ENCODE data around the gene ZNF138.

The ZNF138 gene

DNA sequence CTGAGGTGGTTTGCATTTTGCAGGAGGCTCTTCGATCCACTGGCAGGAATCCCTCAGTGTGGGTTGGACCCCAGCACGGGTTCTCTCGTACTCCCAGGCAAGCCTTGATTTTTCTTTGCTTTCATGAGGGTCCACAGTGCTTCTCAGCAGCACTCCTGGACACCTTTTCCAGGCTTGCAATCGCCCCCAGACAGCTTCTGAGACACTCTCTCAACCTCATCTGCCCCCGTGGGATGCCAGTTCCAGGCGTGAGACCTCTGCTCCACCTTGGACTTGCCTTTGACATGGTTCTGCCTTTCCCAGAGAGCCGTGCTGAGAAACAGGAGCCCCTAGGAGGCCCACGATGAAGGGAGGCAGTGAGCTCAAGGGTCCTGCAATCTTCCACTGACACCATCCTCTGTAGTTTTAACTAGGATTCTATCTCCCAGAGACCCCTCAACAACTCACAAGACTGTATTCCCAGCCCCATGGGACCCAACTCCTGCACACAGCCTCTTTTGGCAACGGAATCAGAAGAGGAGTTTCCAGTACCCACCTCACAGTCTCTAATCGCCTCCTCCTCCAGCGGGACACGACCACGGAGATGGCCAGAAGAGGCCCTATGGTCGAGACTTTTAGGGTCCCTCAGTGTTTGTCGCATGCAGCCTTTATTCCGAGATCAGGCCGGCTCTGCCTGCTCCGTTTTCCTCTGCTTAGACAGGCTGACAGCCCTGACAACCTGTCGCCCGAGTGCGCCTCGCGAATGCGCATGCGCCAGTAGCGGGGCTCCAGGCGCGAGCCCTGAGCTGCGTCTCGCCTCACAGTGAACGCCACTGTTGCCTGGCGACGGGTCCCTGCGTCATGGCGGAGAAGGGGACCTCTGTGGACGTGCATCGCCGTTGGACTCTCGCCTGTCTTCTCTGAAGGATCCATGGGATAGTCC is 82.8 kb downstream of the ZNF138 start:
- DNase-seq: peak; percentile 38 to 58

DNA sequence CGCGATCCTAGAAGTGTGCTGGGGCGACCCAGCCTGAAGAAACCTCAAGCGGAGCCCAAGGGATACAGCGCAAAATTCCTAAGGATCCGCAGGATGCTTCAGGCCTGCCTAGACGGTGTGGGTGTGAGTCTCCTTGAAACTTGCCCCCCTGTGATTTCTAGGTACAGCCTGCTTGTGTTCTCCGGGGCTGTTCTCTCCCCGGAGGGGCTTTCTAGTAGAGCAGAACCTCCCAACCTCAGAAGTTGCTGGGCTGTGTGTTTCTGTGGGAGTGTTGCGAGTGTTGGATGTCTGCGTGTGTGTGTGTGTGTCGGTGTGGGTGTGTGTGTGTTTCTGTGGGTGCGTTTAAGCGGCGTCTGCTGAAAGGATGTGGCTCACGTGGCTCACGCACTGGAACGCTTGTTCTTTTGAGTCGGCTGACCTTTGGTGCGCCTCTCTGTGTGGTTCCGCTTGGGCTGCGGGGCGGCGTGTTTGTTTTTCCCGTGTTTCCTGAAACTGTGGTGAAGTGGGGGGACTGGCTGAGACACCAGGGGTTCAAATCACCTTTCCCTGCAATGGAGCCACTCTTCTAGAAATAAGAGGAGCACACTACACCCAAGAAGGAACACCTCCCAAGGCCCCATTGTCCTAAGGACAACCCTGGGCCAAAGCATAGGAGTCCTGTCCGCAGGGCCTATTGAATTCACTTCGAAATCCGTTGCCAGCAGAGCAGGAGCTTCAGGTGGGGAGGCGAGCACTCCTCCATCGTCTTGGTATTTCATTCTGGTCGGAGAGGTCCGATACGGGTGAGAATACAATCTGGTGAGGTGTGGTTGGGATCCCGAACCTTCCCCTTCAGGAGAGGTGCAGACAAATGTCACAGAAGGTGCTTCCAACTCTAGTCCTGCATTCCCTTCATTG is 83.7 kb downstream of the ZNF138 start:
- no peak for DNase-seq

GRCh38 chr7:64878684-64879083 is 84.5 kb downstream of the ZNF138 start:
- DNase-seq: no peak

- DNase-seq: no peak
Observed at GRCh38 chr7:64879086-64879730, 85.0 kb downstream of the ZNF138 start.

- no peak for DNase-seq
Observed at GRCh38 chr7:64879800-64880199, 85.6 kb downstream of the ZNF138 start.

DNA sequence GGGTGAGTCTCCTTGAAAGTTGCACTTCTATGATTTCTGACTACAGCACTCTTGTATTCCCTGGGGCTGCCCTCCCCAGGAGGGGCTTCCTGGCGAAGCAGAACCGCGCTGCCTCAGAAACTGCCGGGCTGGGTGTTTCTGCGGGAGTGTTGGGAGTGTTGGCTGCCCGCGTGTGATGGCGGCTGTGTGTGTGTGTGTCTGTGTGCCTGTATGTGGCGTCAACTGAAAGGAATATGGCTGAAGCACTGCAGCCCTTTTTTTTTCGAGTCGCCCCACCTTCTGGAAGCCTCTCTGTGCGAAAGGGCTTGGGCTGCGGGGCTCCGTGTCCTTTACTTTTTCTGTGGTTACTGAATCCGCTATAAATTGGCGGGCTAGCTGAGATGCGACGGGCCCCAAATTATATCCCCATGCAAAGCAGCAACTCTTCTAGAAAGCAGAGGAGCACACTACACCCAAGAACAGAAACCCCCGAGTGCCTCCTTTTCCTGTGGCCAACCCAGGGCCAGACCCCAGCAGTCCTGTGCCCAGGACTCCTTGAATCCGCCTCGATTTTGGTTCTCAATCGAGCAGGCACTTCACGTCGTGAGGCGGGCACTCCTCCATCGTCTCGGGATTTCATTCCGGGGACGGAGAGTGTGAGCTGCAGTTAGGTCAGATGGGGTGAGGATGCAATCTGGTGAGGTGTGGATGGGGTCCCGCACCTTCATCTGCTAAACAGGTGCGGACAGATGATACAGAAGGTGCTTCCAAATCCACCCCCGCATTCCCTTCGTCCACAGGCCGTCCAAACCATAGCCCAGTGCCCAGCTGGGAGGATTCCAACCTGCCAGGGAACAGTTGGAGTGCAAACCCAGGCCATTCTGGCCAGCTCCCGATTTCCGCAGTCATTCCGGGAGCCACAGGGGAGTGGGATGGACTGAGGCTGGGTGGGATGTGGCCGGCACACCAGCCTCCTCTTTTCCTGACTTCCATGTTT is 86.4 kb downstream of the ZNF138 start:
- no peak for DNase-seq

DNA sequence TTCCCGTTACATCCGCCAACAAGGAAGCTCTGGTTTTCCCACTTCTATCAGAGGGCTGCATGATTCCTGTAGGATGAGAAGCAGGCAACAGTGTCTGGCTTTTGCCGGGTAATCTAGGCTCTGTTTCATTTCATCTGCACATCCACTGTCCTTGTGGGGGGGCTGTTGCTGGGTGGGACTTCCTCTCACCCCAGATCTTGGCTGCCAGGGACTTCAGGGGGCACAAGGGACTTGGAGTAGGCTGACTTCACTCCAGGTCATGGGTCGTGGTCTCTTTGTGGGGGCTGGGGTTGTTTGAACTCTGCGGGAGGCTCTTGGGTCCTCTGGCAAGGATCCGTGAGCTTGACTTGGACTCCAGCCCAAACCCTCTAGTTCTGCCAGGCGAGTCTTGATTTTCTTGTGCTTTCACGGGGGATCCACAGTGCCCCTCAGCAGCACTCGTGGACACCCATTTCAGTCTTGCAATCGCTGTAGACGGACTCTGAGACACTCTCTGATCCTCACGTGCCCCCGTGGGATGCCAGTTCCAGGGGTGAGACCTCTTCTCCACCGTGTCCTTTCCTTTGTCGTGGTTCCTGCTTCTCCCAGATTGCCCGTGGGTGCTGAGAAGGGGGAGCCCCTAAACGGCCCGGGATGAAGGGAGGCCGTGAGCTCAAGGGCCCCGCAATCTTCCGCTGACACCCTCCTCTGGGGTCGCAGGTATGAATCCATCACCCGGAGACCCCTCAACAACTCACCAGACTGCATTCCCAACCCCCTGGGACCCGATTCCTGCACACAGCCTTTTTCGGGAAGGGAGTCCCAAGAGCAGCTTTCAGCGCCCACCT is 87.4 kb downstream of the ZNF138 start:
- DNase-seq: no peak

GRCh38 chr7:64882341-64883112 is 88.3 kb downstream of the ZNF138 start:
- no peak for DNase-seq

Measured in stimulated activated CD4-positive, alpha-beta T cell treated with anti-CD3 and anti-CD28 coated beads, Interleukin-2, amount 100 ng/mL, for 48 hours (primary cell).